Body of pancreas (tissue), 4 donors: Measurements from ENCODE around the gene SCAPER. TPM values are rescaled to one million over a fixed set of nuclear protein-coding genes. Genes with fewer than 3 reads are reported as not detected.

Experiments used
- ATAC-seq: fragments of 150-250 bp; one replicate; pipeline ENCODE4 v1.9.1; 2016
- DNase-seq, 4 donors: peaks; one replicate each; pipeline ENCODE4 v3.0.0-alpha.2; 2019
- H3K27ac ChIP-seq, 4 donors: fragments of 200-600 bp; sonication (generic); 1 replicate in 3 of 4; 2 replicates in 1 of 4; pipeline versions ENCODE4 v1.5.1 to v1.6.1; 2016 to 2019; ENCODE audit warnings: mild to moderate bottlenecking in 1 of 4, mixed read lengths in 1 of 4, moderate library complexity in 1 of 4
- H3K27me3 ChIP-seq, 2 donors: fragments of 200-600 bp; sonication (generic); one replicate each; pipeline ENCODE4 v1.6.0; 2016; ENCODE audit warnings: mild to moderate bottlenecking in 1 of 2
- H3K36me3 ChIP-seq, 2 donors: fragments of 200-600 bp; sonication (generic); replicated peaks in 1 of 2; 2 replicates each; pipeline ENCODE4 v1.5.1; 2016; ENCODE audit warnings: low read depth in 2 of 2; ENCODE audit not compliant: insufficient read depth in 1 of 2
- H3K4me1 ChIP-seq: fragments of 200-600 bp; sonication (generic); one replicate; pipeline ENCODE4 v1.6.0; 2016
- H3K4me3 ChIP-seq, 2 donors: fragments of 200-600 bp; sonication (generic); 1 replicate in 1 of 2; 2 replicates in 1 of 2; pipeline ENCODE4 v1.5.1; 2016 to 2019
- H3K9me3 ChIP-seq, 3 donors: fragments of 200-600 bp; sonication (generic); 1 replicate in 2 of 3; 2 replicates in 1 of 3; pipeline ENCODE4 v1.5.1; 2016
- POLR2A ChIP-seq, 3 donors: fragments of 450-650 bp; IDR thresholded peaks; one replicate each; pipeline ENCODE4 v1.6.1; 2016; ENCODE audit warnings: antibody characterized with exemption in 3 of 3, mild to moderate bottlenecking in 2 of 3
- WGBS, 2 donors: methylation state at CpG; one replicate each; pipeline ENCODE4 v1.1.5; 2017; 5-methylcytosine and 5-hydroxymethylcytosine counted together
- intact Hi-C: fragments of 100-400 bp; cut with DNase I; formaldehyde crosslinking; loops from one replicate; pipeline ENCODE4 v1.15.1; 2023
- total RNA-seq, 2 donors: library from RNA; depleted of rRNA; stranded (reverse); fragments of >200 nt; gene quantifications; one replicate each; pipeline ENCODE4 v1.1.0, GENCODE V29; 2016
- TF ChIP-seq, protein P1 (sequence below), 7 experiments: fragments of 450-650 bp in 4 of 7; fragments of 200-600 bp in 3 of 7; sonication (generic) in 3 of 7; IDR thresholded peaks; one replicate each; pipeline ENCODE4 v1.5.1; 2016 to 2019; ENCODE audit warnings: antibody characterized with exemption in 7 of 7

The SCAPER gene
- total RNA-seq, 2 donors from 2014 or later: 22.1 to 46.2 TPM

DNA sequence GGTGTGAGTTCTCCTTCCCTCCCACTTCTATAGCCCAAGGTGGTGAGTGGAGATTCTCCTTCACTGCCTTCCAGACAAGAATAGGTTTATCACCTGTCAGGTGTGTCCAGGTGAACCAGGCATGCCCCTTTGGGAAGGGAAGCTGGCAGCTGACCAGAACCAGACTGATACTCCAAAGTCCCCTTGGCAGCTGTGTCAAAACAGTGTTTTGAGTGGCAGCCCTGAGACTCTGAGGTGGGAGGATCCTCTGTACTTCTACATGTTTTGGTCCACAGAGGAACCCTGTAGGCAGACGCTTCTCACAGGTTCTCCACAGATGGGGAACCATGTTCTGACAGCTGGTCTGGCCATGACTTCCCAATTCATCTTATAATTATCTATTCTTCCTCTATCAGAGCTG is 538.4 kb downstream of the SCAPER start:
- Histone ChIP-seq H3K36me3 (no peaks in the 10 kb centered on the region), H3K27me3 (no peaks in the 10 kb centered on the region), H3K4me3 (no peak overlapping the region), H3K9me3 (no peaks in the 10 kb centered on the region), H3K4me1 (peaks cover 6% of the 10 kb centered on the region), H3K27ac (no peak overlapping the region)
- no peak for ATAC-seq
- intact Hi-C loops: no loop called here
- TF ChIP-seq POLR2A (IDR thresholded peaks at IDR 0.05): no peak
- TF ChIP-seq, protein P1, sequence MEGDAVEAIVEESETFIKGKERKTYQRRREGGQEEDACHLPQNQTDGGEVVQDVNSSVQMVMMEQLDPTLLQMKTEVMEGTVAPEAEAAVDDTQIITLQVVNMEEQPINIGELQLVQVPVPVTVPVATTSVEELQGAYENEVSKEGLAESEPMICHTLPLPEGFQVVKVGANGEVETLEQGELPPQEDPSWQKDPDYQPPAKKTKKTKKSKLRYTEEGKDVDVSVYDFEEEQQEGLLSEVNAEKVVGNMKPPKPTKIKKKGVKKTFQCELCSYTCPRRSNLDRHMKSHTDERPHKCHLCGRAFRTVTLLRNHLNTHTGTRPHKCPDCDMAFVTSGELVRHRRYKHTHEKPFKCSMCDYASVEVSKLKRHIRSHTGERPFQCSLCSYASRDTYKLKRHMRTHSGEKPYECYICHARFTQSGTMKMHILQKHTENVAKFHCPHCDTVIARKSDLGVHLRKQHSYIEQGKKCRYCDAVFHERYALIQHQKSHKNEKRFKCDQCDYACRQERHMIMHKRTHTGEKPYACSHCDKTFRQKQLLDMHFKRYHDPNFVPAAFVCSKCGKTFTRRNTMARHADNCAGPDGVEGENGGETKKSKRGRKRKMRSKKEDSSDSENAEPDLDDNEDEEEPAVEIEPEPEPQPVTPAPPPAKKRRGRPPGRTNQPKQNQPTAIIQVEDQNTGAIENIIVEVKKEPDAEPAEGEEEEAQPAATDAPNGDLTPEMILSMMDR (IDR thresholded peaks at IDR 0.05): no peak
- DNase-seq: peak in 2 of 4 donors; percentile 16 to 44
- 85 to 86% methylated on average over 1 of the region's 1 CpG for WGBS, 2 donors

DNA sequence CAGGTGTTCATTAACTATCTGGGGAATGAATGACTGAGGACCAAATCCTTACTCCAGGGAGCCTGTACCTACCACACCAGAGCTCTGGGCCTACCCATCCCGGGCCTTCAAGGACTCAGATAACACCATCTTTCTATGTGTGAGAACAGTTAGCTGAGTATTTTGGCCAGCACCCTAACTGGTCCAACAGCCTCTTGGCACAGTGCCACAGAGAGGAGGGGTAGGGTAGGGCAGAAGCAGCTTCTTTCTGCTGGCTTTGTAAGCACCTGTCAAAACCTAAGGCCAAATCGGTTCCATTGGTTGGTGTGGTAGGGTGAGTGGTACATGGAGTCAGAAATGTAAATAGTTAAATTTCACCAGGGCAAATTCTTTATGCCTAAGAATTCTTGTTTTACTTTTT is 541.9 kb downstream of the SCAPER start:
- ATAC-seq: no peak
- Histone ChIP-seq H3K27ac (no peak overlapping the region), H3K27me3 (no peaks in the 10 kb centered on the region), H3K4me3 (no peak overlapping the region), H3K36me3 (no peaks in the 10 kb centered on the region), H3K4me1 (peaks cover 4% of the 10 kb centered on the region), H3K9me3 (no peaks in the 10 kb centered on the region)
- intact Hi-C loops: no loop called here
- DNase-seq: no peak
- TF ChIP-seq POLR2A (IDR thresholded peaks at IDR 0.05): no peak
- TF ChIP-seq, protein P1 (IDR thresholded peaks at IDR 0.05): no peak
- WGBS, 2 donors: 41 to 54% methylated on average over 2 of the region's 2 CpGs

DNA sequence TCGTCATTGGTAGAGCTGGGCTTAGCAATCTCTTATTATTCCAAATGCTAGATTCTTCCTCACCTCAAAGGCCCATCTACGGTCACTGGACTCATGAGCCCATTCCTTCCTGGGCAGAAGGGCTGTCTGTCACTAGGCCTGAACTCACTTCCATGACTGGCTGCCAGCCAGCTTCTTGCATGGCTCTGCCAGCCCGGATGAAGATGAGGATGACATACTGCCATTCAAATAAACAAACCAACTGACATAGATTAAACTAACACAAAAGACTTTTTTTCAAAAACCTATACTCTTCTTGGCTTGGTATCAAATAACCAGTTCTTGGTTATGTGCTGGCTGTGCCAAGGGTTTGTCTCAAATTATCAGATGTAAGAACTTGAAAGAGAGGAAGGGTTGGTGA is 544.7 kb downstream of the SCAPER start:
- ATAC-seq: no peak
- TF ChIP-seq, protein P1 (IDR thresholded peaks at IDR 0.05): no peak
- TF ChIP-seq POLR2A (IDR thresholded peaks at IDR 0.05): no peak
- Histone ChIP-seq H3K27ac (no peak overlapping the region), H3K4me1 (no peaks in the 10 kb centered on the region), H3K36me3 (no peaks in the 10 kb centered on the region), H3K27me3 (no peaks in the 10 kb centered on the region), H3K9me3 (no peaks in the 10 kb centered on the region), H3K4me3 (no peak overlapping the region)
- intact Hi-C loops: no loop called here
- DNase-seq: no peak
- WGBS, 2 donors: 86 to 100% methylated on average over 3 of the region's 3 CpGs

DNA sequence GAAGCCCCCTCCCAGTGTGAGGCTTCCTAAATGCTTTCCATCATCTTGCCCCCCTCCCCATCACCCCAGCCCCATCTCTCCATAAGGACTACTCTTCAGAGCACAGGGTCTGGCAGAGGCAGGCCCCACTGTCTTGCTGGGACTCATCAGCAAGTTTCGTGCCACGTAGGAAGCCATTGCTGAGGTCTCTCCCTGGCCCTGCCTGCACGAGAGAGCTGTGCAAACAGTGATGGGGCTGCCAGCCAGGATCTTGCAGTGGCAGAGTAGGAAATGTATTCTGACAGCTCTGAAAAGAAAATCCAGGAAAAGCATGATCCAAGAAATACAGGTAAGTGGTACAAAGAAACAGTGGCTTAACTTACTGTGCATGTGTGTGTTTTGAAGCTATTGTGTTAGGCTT is 546.0 kb downstream of the SCAPER start:
- H3K27me3 ChIP-seq: no peaks in the 10 kb centered on the region
- H3K9me3 ChIP-seq: no peaks in the 10 kb centered on the region
- intact Hi-C loops: no loop called here
- DNase-seq: no peak
- no peak overlapping the region for H3K27ac ChIP-seq
- no peak for ATAC-seq
- no peak overlapping the region for H3K4me3 ChIP-seq
- no peak for TF ChIP-seq POLR2A (IDR thresholded peaks at IDR 0.05)
- TF ChIP-seq, protein P1 (IDR thresholded peaks at IDR 0.05): no peak
- WGBS, 2 donors: 61 to 66% methylated on average over 3 of the region's 3 CpGs
- H3K36me3 ChIP-seq: no peaks in the 10 kb centered on the region
- no peaks in the 10 kb centered on the region for H3K4me1 ChIP-seq

DNA sequence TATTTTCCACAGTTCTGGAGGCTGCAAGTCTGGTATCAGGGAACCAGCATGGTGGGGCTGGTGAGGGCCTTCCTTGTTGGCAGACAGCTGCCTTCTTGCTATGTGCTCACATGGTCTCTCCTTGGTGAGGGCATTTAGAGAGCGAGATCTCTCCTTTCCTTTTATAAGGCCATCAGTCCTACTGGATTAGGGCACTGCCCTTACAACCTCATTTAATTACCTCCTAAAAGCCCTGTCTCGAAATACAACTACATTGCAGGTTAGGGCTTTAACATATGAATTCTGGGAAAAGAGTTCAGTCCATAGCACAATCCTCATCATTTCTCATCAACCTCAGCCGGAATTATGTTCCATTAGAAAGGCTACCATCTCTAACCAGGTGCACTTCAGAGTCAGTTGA is 546.7 kb downstream of the SCAPER start:
- H3K27me3 ChIP-seq: no peaks in the 10 kb centered on the region
- H3K9me3 ChIP-seq: no peaks in the 10 kb centered on the region
- no peaks in the 10 kb centered on the region for H3K36me3 ChIP-seq
- intact Hi-C loops: no loop called here
- DNase-seq (no peak), ATAC-seq (no peak)
- H3K4me1 ChIP-seq: no peaks in the 10 kb centered on the region
- no peak overlapping the region for H3K4me3 ChIP-seq
- 94 to 97% methylated on average over 3 of the region's 3 CpGs for WGBS, 2 donors
- H3K27ac ChIP-seq: no peak overlapping the region
- TF ChIP-seq, protein P1 (IDR thresholded peaks at IDR 0.05): no peak
- no peak for TF ChIP-seq POLR2A (IDR thresholded peaks at IDR 0.05)
